K562 (cell line): ENCODE measurements around the gene KASH5. TPM values are rescaled to one million over a fixed set of nuclear protein-coding genes. Genes with fewer than 3 reads are reported as not detected.

ENCODE experiments used
- COPS2 ChIP-seq: fragments of 450-650 bp; conservative IDR thresholded peaks from 2 replicates; pipeline ENCODE4 v1.6.1; 2016; ENCODE audit warnings: mild to moderate bottlenecking, moderate library complexity
- EGR1 ChIP-seq: fragments of 450-650 bp; conservative IDR thresholded peaks from 2 replicates; pipeline ENCODE4 v1.6.1; 2017; ENCODE audit warnings: mild to moderate bottlenecking
- ETV6 ChIP-seq, 3 experiments: fragments of 150-350 bp in 1 of 3; sonication (generic) in 1 of 3; formaldehyde crosslinking in 1 of 3; IDR thresholded peaks; 2 replicates each; pipeline versions ENCODE4 v1.6.1 to v1.8.0; 2014 to 2022; ENCODE audit warnings: borderline replicate concordance in 2 of 3, low read depth in 2 of 3, antibody characterized with exemption in 1 of 3, low read length in 1 of 3, mild to moderate bottlenecking in 1 of 3, missing genetic modification reagents in 1 of 3
- HDAC8 ChIP-seq: fragments of 450-650 bp; IDR thresholded peaks from 2 replicates; pipeline ENCODE4 v1.6.1; 2016; ENCODE audit warnings: mild to moderate bottlenecking, missing genetic modification characterization, moderate library complexity, missing compliant biosample characterization
- HDGF ChIP-seq: fragments of 450-650 bp; IDR thresholded peaks from 2 replicates; pipeline ENCODE4 v1.6.1; 2016
- KLF6 ChIP-seq: fragments of 250-450 bp; sonication (Bioruptor Pico); IDR thresholded peaks from 2 replicates; pipeline ENCODE4 v1.4.0; 2020; ENCODE audit warnings: mild to moderate bottlenecking, moderate library complexity, borderline replicate concordance
- MEF2D ChIP-seq: conservative IDR thresholded peaks from 2 replicates; pipeline ENCODE4 v1.6.1; 2016; ENCODE audit warnings: low read depth, missing genetic modification characterization, missing compliant biosample characterization
- RAD21 ChIP-seq, 2 experiments: fragments of 250-450 bp in 1 of 2; fragments of 450-650 bp in 1 of 2; sonication (Bioruptor Pico) in 1 of 2; formaldehyde crosslinking in 1 of 2; IDR thresholded peaks in 1 of 2; conservative IDR thresholded peaks in 1 of 2; 2 replicates each; pipeline versions ENCODE4 v1.4.0 to v1.8.0; 2020 to 2022; ENCODE audit warnings: mild to moderate bottlenecking in 2 of 2, moderate library complexity in 1 of 2
- RBM22 ChIP-seq: fragments of 200-400 bp; formaldehyde crosslinking; IDR thresholded peaks from 2 replicates; pipeline ENCODE4 v1.6.1; 2018; ENCODE audit warnings: low read length, low read depth; ENCODE audit not compliant: poor library complexity, severe bottlenecking
- RBM34 ChIP-seq: fragments of 200-400 bp; formaldehyde crosslinking; IDR thresholded peaks from 2 replicates; pipeline ENCODE4 v1.6.1; 2018; ENCODE audit warnings: low read length, borderline replicate concordance; ENCODE audit not compliant: insufficient read depth
- RERE ChIP-seq: sonication (generic); formaldehyde crosslinking; IDR thresholded peaks from 2 replicates; pipeline ENCODE4 v1.8.0; 2023; ENCODE audit warnings: missing genetic modification reagents, mild to moderate bottlenecking, borderline replicate concordance
- SLC30A9 ChIP-seq: fragments of 250-450 bp; sonication (Bioruptor Pico); IDR thresholded peaks from 2 replicates; pipeline ENCODE4 v1.8.0; 2022; ENCODE audit warnings: mild to moderate bottlenecking, moderate library complexity
- XRCC4 ChIP-seq: IDR thresholded peaks from one replicate; pipeline ENCODE4 v1.6.1; 2011; ENCODE audit not compliant: insufficient read depth, insufficient read length; ENCODE audit errors: extremely low read depth
- ZC3H4 ChIP-seq: sonication (generic); formaldehyde crosslinking; IDR thresholded peaks from 2 replicates; pipeline ENCODE4 v1.9.0; 2021; ENCODE audit warnings: missing genetic modification reagents, borderline replicate concordance
- ZNF12 ChIP-seq: sonication (generic); formaldehyde crosslinking; IDR thresholded peaks from 2 replicates; pipeline ENCODE4 v1.4.0; 2020; ENCODE audit warnings: mild to moderate bottlenecking, missing genetic modification reagents
- ZNF146 ChIP-seq: IDR thresholded peaks from one replicate; pipeline ENCODE4 v1.6.1; 2018; ENCODE audit warnings: missing compliant biosample characterization; ENCODE audit not compliant: unreplicated experiment
- ZNF699 ChIP-seq: fragments of 250-450 bp; sonication (Bioruptor Pico); IDR thresholded peaks from 2 replicates; pipeline ENCODE4 v1.8.0; 2021; ENCODE audit warnings: mild to moderate bottlenecking, moderate library complexity; ENCODE audit not compliant: insufficient replicate concordance
- ZNF707 ChIP-seq: fragments of 250-450 bp; sonication (Bioruptor Pico); conservative IDR thresholded peaks from 2 replicates; pipeline ENCODE4 v1.8.0; 2022; ENCODE audit warnings: inconsistent platforms, mild to moderate bottlenecking, moderate library complexity
- polyA plus RNA-seq, 8 experiments: library from polyadenylated mRNA; depleted of rRNA in 4 of 8; stranded (reverse) in 5 of 8; unstranded in 3 of 8; fragments of >200 nt; fragmentation: Nextera tagmentation in 2 of 8; fragmentation: Illumina TruSeq in 1 of 8; extraction: Ambion mirVana in 2 of 8; extraction: Trizol in 1 of 8; gene quantifications; 2 replicates each; pipeline versions ENCODE4 v1.2.1 to v1.2.3, GENCODE V29; 2011 to 2014; ENCODE audit warnings: inconsistent platforms in 1 of 8, missing spikeins in 1 of 8
- total RNA-seq, 7 experiments: library from RNA; depleted of rRNA in 6 of 7; stranded (reverse); fragments of >200 nt in 6 of 7; fragmentation: Illumina TruSeq in 2 of 7; extraction: Trizol in 2 of 7; gene quantifications; 2 replicates each; pipeline versions ENCODE4 v1.2.1 to v1.2.3, GENCODE V29; 2011 to 2021; ENCODE audit warnings: low replicate concordance in 1 of 7
- TF ChIP-seq, protein P1 (sequence below): fragments of 450-650 bp; formaldehyde crosslinking; IDR thresholded peaks from 2 replicates; pipeline ENCODE4 v1.4.0; 2022; ENCODE audit warnings: missing genetic modification characterization
- TF ChIP-seq, protein P2 (sequence below): fragments of 450-650 bp; IDR thresholded peaks from one replicate; pipeline ENCODE4 v1.6.1; 2018; ENCODE audit warnings: mild to moderate bottlenecking, moderate library complexity; ENCODE audit not compliant: partially characterized antibody

KASH5 gene
- total and polyA plus RNA-seq, 9 of the 15 experiments (the other 6 are each of a cell fraction or from before 2014, with no cell fraction given), result 0.07 to 0.84 (median 0.34) TPM; not detected in 1

GRCh38 chr19:49434907-49435583 lies 47.0 kb downstream of the KASH5 start (continued):
- TF ChIP-seq RAD21 (CRISPR knock-in tag; conservative IDR thresholded peaks at IDR 0.05 in 1 of 2, IDR thresholded peaks at IDR 0.05 in 1 of 2), result no peak
- TF ChIP-seq XRCC4, result no peak
- no peak for TF ChIP-seq RBM22
- no peak for TF ChIP-seq HDGF
- TF ChIP-seq KLF6, result no peak
- TF ChIP-seq RERE (CRISPR knock-in tag), result no peak
- TF ChIP-seq SLC30A9, result no peak
- no peak for TF ChIP-seq ETV6 (IDR thresholded peaks at IDR 0.05; ENCODE audit: borderline replicate concordance in 1 of 2, low read depth in 2 of 2, low read length in 1 of 2)
- TF ChIP-seq ETV6 (CRISPR knock-in tag; IDR thresholded peaks at IDR 0.05; ENCODE audit: borderline replicate concordance), result no peak
- TF ChIP-seq, protein P1, sequence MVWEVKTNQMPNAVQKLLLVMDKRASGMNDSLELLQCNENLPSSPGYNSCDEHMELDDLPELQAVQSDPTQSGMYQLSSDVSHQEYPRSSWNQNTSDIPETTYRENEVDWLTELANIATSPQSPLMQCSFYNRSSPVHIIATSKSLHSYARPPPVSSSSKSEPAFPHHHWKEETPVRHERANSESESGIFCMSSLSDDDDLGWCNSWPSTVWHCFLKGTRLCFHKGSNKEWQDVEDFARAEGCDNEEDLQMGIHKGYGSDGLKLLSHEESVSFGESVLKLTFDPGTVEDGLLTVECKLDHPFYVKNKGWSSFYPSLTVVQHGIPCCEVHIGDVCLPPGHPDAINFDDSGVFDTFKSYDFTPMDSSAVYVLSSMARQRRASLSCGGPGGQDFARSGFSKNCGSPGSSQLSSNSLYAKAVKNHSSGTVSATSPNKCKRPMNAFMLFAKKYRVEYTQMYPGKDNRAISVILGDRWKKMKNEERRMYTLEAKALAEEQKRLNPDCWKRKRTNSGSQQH, result no peak
- no peak for TF ChIP-seq HDAC8 (tag)
- TF ChIP-seq MEF2D (tag), result no peak
- no peak for TF ChIP-seq RBM34
- no peak for TF ChIP-seq ZNF707
- TF ChIP-seq COPS2, result no peak
- no peak for TF ChIP-seq ZNF12 (CRISPR knock-in tag)
- peak; percentile 55 for TF ChIP-seq EGR1
- no peak for TF ChIP-seq ZNF699 (CRISPR knock-in tag)
- no peak for TF ChIP-seq ZNF146
- TF ChIP-seq ZC3H4 (CRISPR knock-in tag), result no peak
- TF ChIP-seq, protein P2, sequence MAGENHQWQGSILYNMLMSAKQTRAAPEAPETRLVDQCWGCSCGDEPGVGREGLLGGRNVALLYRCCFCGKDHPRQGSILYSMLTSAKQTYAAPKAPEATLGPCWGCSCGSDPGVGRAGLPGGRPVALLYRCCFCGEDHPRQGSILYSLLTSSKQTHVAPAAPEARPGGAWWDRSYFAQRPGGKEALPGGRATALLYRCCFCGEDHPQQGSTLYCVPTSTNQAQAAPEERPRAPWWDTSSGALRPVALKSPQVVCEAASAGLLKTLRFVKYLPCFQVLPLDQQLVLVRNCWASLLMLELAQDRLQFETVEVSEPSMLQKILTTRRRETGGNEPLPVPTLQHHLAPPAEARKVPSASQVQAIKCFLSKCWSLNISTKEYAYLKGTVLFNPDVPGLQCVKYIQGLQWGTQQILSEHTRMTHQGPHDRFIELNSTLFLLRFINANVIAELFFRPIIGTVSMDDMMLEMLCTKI, result no peak
